ENCODE data around the gene CACNA1I. TPM values are rescaled to one million over a fixed set of nuclear protein-coding genes. Genes with fewer than 3 reads are reported as not detected.
A peak's percentile ranks its signal among the peaks of the same experiment; 100 is the strongest.
"Not testable (repeated sequence)": the region's sequence is repeated elsewhere in the genome, so short reads cannot be mapped to it uniquely, and the experiment has no call there.

The CACNA1I gene
- total RNA-seq, 1 donor from 2014 or later = 0.32 TPM

GRCh38 chr22:39731881-39732555 lies 161.5 kb downstream of the CACNA1I start:
- TF ChIP-seq CTCF (IDR thresholded peaks at IDR 0.05) = no peak
- ATAC-seq = no peak
- intact Hi-C loops (cut with DNase I) = no loop called here
- no peak overlapping the region for H3K4me3 ChIP-seq
- H3K36me3 ChIP-seq = no peaks in the 10 kb centered on the region
- DNase-seq = peak; percentile 47
- no peak overlapping the region for H3K27ac ChIP-seq
- no peaks in the 10 kb centered on the region for H3K4me1 ChIP-seq
- H3K9me3 ChIP-seq = no peaks in the 10 kb centered on the region
- peaks cover 28% of the 10 kb centered on the region for H3K27me3 ChIP-seq

GRCh38 chr22:39732625-39733024 lies 162.1 kb downstream of the CACNA1I start:
- no peaks in the 10 kb centered on the region for H3K4me1 ChIP-seq
- peaks cover 28% of the 10 kb centered on the region for H3K27me3 ChIP-seq
- H3K36me3 ChIP-seq = no peaks in the 10 kb centered on the region
- DNase-seq (peak; percentile 54), ATAC-seq (no peak)
- intact Hi-C loops (cut with DNase I) = no loop called here
- H3K9me3 ChIP-seq = no peaks in the 10 kb centered on the region
- H3K27ac ChIP-seq = no peak overlapping the region
- TF ChIP-seq CTCF (IDR thresholded peaks at IDR 0.05) = no peak
- no peak overlapping the region for H3K4me3 ChIP-seq

- Histone ChIP-seq H3K4me1 (no peaks in the 10 kb centered on the region), H3K27me3 (peaks cover 28% of the 10 kb centered on the region), H3K27ac (no peak overlapping the region), H3K9me3 (no peaks in the 10 kb centered on the region), H3K36me3 (no peaks in the 10 kb centered on the region), H3K4me3 (no peak overlapping the region)
- no peak for TF ChIP-seq CTCF (IDR thresholded peaks at IDR 0.05)
- intact Hi-C loops (cut with DNase I) = no loop called here
- no peak for ATAC-seq
- DNase-seq = no peak
Measured at GRCh38 chr22:39733191-39733590, 162.6 kb downstream of the CACNA1I start.

GRCh38 chr22:39734046-39734445 lies 163.5 kb downstream of the CACNA1I start:
- H3K27ac ChIP-seq; DNase-seq; intact Hi-C loops (cut with DNase I); H3K4me1 ChIP-seq; H3K36me3 ChIP-seq; H3K4me3 ChIP-seq; H3K9me3 ChIP-seq; ATAC-seq: not testable (repeated sequence)
- H3K27me3 ChIP-seq = peaks cover 28% of the 10 kb centered on the region

GRCh38 chr22:39734866-39735265 lies 164.3 kb downstream of the CACNA1I start:
- intact Hi-C loops (cut with DNase I) = no loop called here
- Histone ChIP-seq H3K4me3 (no peak overlapping the region), H3K36me3 (no peaks in the 10 kb centered on the region), H3K27me3 (peaks cover 32% of the 10 kb centered on the region), H3K27ac (no peak overlapping the region), H3K9me3 (no peaks in the 10 kb centered on the region), H3K4me1 (no peaks in the 10 kb centered on the region)
- DNase-seq (no peak), ATAC-seq (no peak)
- no peak for TF ChIP-seq CTCF (IDR thresholded peaks at IDR 0.05)

GRCh38 chr22:39735776-39736175 lies 165.2 kb downstream of the CACNA1I start:
- no peak for TF ChIP-seq CTCF (IDR thresholded peaks at IDR 0.05)
- H3K36me3 ChIP-seq = no peaks in the 10 kb centered on the region
- intact Hi-C loops (cut with DNase I) = no loop called here
- H3K27me3 ChIP-seq = peaks cover 38% of the 10 kb centered on the region
- no peaks in the 10 kb centered on the region for H3K4me1 ChIP-seq
- ATAC-seq = no peak
- H3K4me3 ChIP-seq = no peak overlapping the region
- no peaks in the 10 kb centered on the region for H3K9me3 ChIP-seq
- peak; percentile 56 for DNase-seq
- H3K27ac ChIP-seq = no peak overlapping the region
